Measurements from ENCODE around the gene CPNE8. TPM values are rescaled to one million over a fixed set of nuclear protein-coding genes. Genes with fewer than 3 reads are reported as not detected.

CPNE8 gene
- total and polyA plus RNA-seq, 10 of the 15 experiments (the other 5 are each of a cell fraction or from before 2014, with no cell fraction given): 11.3 to 38.4 (median 18.9) TPM

- POLR2A ChIA-PET: no interaction called here
- TF ChIP-seq RB1 (IDR thresholded peaks at IDR 0.05; ENCODE audit: borderline replicate concordance): no peak
- H3K4me3 ChIP-seq: no peak overlapping the region
- intact Hi-C loops (cut with micrococcal nuclease; ENCODE audit: unreplicated experiment): no loop called here
- no peak for DNase-seq (ENCODE audit: low read depth, low spot score)
- H3K4me1 ChIP-seq (ENCODE audit: control insufficient read depth, insufficient read depth, low read length): no peaks in the 10 kb centered on the region
- SMC1A ChIA-PET (ENCODE audit: uncharacterized antibody, unreplicated experiment): interaction anchor here (1.1 to 1.4 kb wide), 2 partner anchors 25 to 213 kb away, joined by 3 read pairs; no protein-coding TSS in a partner anchor
- H2AFZ ChIP-seq (ENCODE audit: control insufficient read depth, low read depth, low read length): no peak overlapping the region
- no peaks in the 10 kb centered on the region for H3K79me2 ChIP-seq (ENCODE audit: control insufficient read depth, insufficient read depth, low read length)
- H3K9me3 ChIP-seq (replicated peaks; ENCODE audit: control insufficient read depth, insufficient read depth, low read length): no peaks in the 10 kb centered on the region
- H4K20me1 ChIP-seq (ENCODE audit: control insufficient read depth, insufficient read depth): no peaks in the 10 kb centered on the region
- RAD21 ChIA-PET (ENCODE audit: unreplicated experiment): no interaction called here
- FAIRE-seq: no peak
- no TSS peak for BruUV-seq (replicated peaks)
- H3K36me3 ChIP-seq (ENCODE audit: control insufficient read depth in 2 of 2, insufficient read depth in 2 of 2, low read length in 1 of 2): peaks cover 0 to 10% of the 10 kb centered on the region in 2 experiments; a peak in 1 of 4 replicates
- ATAC-seq: no peak
- in situ Hi-C loops (cut with MboI): loop anchor here (25.0 kb wide), 3 partner anchors 96 to 746 kb away; partner anchors contain the start of genes CPNE8 and KIF21A
- no peak overlapping the region for H3K9ac ChIP-seq (ENCODE audit: control insufficient read depth, insufficient read depth, low read length)
- no peak overlapping the region for H3K27ac ChIP-seq (ENCODE audit: control insufficient read depth, insufficient read depth)
- no peaks in the 10 kb centered on the region for H3K27me3 ChIP-seq (replicated peaks in 1 of 2; ENCODE audit: control insufficient read depth in 2 of 2, insufficient read depth in 2 of 2, low read length in 1 of 2)
- H3K4me2 ChIP-seq (ENCODE audit: control insufficient read depth, insufficient read depth): no peak overlapping the region
- CTCF ChIA-PET: no interaction called here
- WGBS (ENCODE audit: insufficient coverage, insufficient replicate concordance, low lambda C conversion rate, missing lambda C conversion rate): 0% methylated on average over 2 of the region's 2 CpGs
Measured at GRCh38 chr12:38691164-38691563, 214.2 kb downstream of the CPNE8 start.

- no peaks in the 10 kb centered on the region for H3K79me2 ChIP-seq (ENCODE audit: control insufficient read depth, insufficient read depth, low read length)
- intact Hi-C loops (cut with micrococcal nuclease; ENCODE audit: unreplicated experiment): no loop called here
- POLR2A ChIA-PET: no interaction called here
Measured at GRCh38 chr12:38690646-38691045, 214.7 kb downstream of the CPNE8 start.

More at GRCh38 chr12:38690646-38691045, 214.7 kb downstream of the CPNE8 start:
- in situ Hi-C loops (cut with MboI): loop anchor here (25.0 kb wide), 3 partner anchors 97 to 747 kb away; partner anchors contain the start of genes CPNE8 and KIF21A
- no peak overlapping the region for H3K4me3 ChIP-seq
- no peak overlapping the region for H3K9ac ChIP-seq (ENCODE audit: control insufficient read depth, insufficient read depth, low read length)
- H2AFZ ChIP-seq (ENCODE audit: control insufficient read depth, low read depth, low read length): no peak overlapping the region
- SMC1A ChIA-PET (ENCODE audit: uncharacterized antibody, unreplicated experiment): interaction anchor here (1.1 to 1.5 kb wide), 3 partner anchors 25 to 216 kb away, joined by 3 to 4 read pairs (median 3); no protein-coding TSS in a partner anchor
- no peaks in the 10 kb centered on the region for H3K4me1 ChIP-seq (ENCODE audit: control insufficient read depth, insufficient read depth, low read length)
- no peak for TF ChIP-seq SIX5 (IDR thresholded peaks at IDR 0.05; ENCODE audit: low read depth, low read length, severe bottlenecking)
- TF ChIP-seq PML (IDR thresholded peaks at IDR 0.05; ENCODE audit: low read length): no peak
- TF ChIP-seq RFX5 (IDR thresholded peaks at IDR 0.05; ENCODE audit: low read depth, low read length): no peak
- no peak for TF ChIP-seq KLF5 (IDR thresholded peaks at IDR 0.05; ENCODE audit: partially characterized antibody)
- H3K4me2 ChIP-seq (ENCODE audit: control insufficient read depth, insufficient read depth): no peak overlapping the region
- no peaks in the 10 kb centered on the region for H3K27me3 ChIP-seq (replicated peaks in 1 of 2; ENCODE audit: control insufficient read depth in 2 of 2, insufficient read depth in 2 of 2, low read length in 1 of 2)
- CTCF ChIA-PET: no interaction called here
- ATAC-seq (no peak), FAIRE-seq (no peak), DNase-seq (ENCODE audit: low read depth, low spot score) (no peak)
- H4K20me1 ChIP-seq (ENCODE audit: control insufficient read depth, insufficient read depth): no peaks in the 10 kb centered on the region
- no peaks in the 10 kb centered on the region for H3K9me3 ChIP-seq (replicated peaks; ENCODE audit: control insufficient read depth, insufficient read depth, low read length)
- H3K27ac ChIP-seq (ENCODE audit: control insufficient read depth, insufficient read depth): no peak overlapping the region
- no TSS peak for BruUV-seq (replicated peaks)
- peaks cover 0 to 10% of the 10 kb centered on the region in 2 experiments; a peak in 1 of 4 replicates for H3K36me3 ChIP-seq (ENCODE audit: control insufficient read depth in 2 of 2, insufficient read depth in 2 of 2, low read length in 1 of 2)
- RAD21 ChIA-PET (ENCODE audit: unreplicated experiment): no interaction called here
